ENCODE results near the gene PTHLH.

PTHLH gene

DNA sequence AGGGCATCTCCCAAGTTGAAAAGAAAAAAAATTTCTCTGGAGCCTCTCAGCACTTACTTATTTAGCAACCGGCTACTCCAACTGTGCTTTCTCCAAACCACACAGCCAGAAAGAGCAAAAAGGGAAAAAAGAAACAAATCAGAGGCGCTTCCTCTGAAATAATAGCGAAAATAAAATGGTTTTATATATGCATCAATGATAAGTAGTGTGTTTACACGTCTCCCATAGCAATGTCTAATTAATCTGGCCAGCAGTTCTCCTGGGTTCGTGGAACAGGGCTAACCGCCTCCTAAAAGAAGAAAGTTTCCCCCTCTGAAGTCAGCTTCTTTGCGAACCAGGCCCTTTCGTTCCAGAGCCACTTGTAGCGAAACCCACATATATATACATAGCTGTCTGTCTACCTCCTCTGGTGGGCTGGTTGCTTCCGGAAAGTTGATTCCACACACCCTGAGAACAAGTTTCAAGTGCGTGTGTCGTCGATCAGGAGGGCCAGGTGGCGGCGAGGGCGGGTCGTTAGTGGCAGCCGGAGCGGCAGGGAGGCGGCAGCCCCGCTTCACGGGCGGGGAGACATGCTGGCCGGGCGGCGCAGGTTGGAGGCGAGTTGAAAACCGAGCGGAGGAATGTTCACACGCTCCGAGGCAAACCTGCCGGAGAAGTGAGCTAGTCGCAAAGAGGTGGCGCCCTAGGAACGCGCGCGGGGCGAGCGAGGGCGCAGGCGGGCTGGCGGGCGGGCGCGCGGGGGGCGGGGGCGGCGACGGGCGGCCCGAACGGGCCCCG, 2.7 kb downstream of the PTHLH start:
- no peak overlapping the region for H3K27ac Mint-ChIP-seq
- no peaks in the 10 kb centered on the region for H3K9me3 Mint-ChIP-seq
- H3K36me3 Mint-ChIP-seq = no peaks in the 10 kb centered on the region
- DNase-seq (ENCODE audit: low spot score in 2 of 2) (peak; percentile 11 to 25), ATAC-seq (ENCODE audit: low read depth) (peak; percentile 64)
- H3K4me1 Mint-ChIP-seq = peaks cover 12% of the 10 kb centered on the region
- H3K4me3 Mint-ChIP-seq = peak overlapping the region; percentile 82
- H3K27me3 Mint-ChIP-seq = peaks cover 21% of the 10 kb centered on the region

DNA sequence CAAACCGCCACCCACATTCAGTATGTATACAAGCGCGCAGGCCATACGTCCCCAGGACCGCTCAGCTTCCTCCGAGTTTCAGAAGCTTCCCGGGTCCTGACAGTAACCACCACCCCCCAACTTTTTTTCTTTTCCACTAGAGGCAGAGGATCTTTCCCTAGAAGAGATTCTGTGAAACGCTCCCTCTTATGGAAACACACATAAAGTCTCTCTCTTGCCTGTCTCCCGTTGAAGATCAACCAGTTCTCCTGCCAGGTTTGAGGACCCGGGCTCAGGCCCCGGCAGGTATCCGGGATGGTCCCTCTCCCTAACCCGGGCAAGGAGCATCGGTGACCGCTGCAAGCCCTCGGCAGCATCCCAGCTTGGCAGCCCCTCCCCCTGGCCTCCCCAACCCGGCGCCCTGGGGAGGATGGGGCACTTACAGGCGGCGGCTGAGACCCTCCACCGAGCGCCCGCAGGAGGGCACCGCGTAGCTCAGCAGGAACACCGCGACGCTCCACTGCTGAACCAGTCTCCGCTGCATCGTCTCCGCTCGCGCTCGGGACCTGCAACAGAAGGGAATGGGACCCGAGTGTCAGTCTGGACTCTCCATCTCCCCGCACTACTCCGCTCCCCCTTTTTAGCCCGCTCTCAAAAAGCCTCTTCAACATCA, 3.4 kb downstream of the PTHLH start:
- no peak for ATAC-seq (ENCODE audit: low read depth)
- H3K36me3 Mint-ChIP-seq = no peaks in the 10 kb centered on the region

DNA sequence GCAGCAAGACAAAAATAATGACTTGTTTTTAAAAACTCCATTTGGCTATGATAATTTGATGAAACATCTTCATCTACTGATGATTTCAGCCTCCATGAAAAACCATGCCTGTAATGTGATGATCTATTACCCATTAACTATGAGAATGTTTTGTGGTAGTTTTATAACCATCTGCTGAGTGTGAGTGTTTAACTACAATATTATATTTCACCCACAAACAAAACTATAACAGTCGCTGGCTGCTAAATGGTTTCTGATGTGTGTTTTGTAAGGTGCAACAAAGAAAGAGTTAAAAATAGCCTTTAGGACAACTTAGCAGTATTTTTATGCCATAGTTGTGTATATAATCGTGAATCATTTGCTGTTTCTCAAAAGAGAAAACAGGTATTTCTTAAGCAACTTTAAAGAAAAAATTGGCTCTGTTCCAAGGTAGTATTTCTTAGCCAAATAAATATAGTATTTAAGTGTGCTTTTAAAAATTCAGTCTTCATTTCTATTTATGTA, 4.9 kb downstream of the PTHLH start:
- H3K27ac Mint-ChIP-seq = no peak overlapping the region
- no peak for ATAC-seq (ENCODE audit: low read depth)

More for the DNA sequence above, 3.4 kb downstream of the PTHLH start:
- no peak for DNase-seq (ENCODE audit: low spot score in 2 of 2)
- H3K4me3 Mint-ChIP-seq = peak overlapping the region; percentile 82
- H3K27ac Mint-ChIP-seq = no peak overlapping the region
- peaks cover 21% of the 10 kb centered on the region for H3K27me3 Mint-ChIP-seq
- H3K9me3 Mint-ChIP-seq = no peaks in the 10 kb centered on the region
- H3K4me1 Mint-ChIP-seq = peaks cover 12% of the 10 kb centered on the region

DNA sequence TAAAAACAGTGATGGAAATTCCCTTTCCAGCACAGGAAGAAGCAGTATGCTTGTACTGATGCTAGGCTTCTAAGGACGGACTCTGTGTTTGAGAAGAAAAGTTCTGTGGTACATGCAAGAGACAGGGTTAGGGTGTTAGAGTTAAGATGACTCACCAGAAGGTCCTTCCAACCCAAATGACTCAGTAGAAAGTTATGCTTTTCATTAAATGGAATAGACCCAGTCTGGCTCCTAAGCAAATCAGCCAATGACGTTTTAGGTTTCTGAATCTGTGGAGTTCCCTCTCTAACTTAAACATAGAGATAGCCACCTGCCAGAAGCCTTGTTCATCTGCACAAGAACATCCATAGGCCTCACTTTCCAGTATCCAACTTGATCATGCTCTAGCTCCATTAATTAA, 5.7 kb downstream of the PTHLH start:
- peaks cover 25% of the 10 kb centered on the region for H3K27me3 Mint-ChIP-seq
- H3K4me1 Mint-ChIP-seq = peaks cover 12% of the 10 kb centered on the region
- ATAC-seq (ENCODE audit: low read depth) (no peak), DNase-seq (ENCODE audit: low spot score in 2 of 2) (no peak)
- no peak overlapping the region for H3K27ac Mint-ChIP-seq
- no peak overlapping the region for H3K4me3 Mint-ChIP-seq
- no peaks in the 10 kb centered on the region for H3K9me3 Mint-ChIP-seq
- no peaks in the 10 kb centered on the region for H3K36me3 Mint-ChIP-seq

More for the DNA sequence above, 4.9 kb downstream of the PTHLH start:
- DNase-seq (ENCODE audit: low spot score in 2 of 2) = no peak
- Mint-ChIP-seq H3K9me3 (no peaks in the 10 kb centered on the region), H3K27me3 (peaks cover 25% of the 10 kb centered on the region), H3K4me3 (no peak overlapping the region), H3K4me1 (peaks cover 12% of the 10 kb centered on the region), H3K36me3 (no peaks in the 10 kb centered on the region)

DNA sequence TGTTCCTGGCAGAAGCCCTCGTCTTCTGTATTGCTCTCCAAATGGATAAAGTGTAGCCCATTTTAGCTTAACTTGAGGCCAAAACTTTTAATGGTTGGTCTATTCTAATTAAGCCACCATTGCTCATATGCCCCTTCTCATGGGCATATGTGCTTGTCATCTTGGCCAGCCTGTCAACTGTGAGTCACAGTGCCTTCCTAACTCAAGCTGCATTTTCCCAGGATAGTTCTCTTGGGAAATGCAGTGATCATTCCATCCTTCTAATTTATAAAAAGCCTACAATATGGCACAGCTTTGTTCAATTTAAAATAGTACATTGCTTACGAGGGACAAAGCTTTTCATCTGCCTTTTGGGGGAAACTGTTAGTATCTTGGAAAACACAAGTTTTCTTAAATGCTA, 6.6 kb downstream of the PTHLH start:
- H3K9me3 Mint-ChIP-seq = no peaks in the 10 kb centered on the region
- peaks cover 22% of the 10 kb centered on the region for H3K27me3 Mint-ChIP-seq
- no peak overlapping the region for H3K4me3 Mint-ChIP-seq
- ATAC-seq (ENCODE audit: low read depth) (no peak), DNase-seq (ENCODE audit: low spot score in 2 of 2) (no peak)
- H3K27ac Mint-ChIP-seq = no peak overlapping the region
- no peaks in the 10 kb centered on the region for H3K36me3 Mint-ChIP-seq
- H3K4me1 Mint-ChIP-seq = peaks cover 7% of the 10 kb centered on the region

DNA sequence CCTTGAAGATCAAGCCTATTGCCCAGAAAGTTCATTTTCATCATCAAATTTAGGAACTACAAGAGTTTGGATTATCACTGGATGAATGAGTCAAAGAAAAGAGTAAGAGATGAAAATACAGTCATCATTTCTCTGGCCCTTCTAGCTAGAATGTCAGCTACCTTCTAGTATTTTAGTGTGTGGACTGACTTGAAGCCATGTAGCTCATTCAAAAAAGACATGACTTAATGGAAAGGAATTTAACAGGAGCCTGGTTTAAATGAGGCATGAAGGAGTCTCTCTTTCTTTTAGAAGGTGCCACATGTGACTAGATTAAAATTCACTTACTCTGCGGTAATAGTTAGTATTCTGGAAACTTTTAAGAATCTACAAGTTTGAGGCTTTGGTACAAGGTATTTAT, 7.1 kb downstream of the PTHLH start:
- H3K36me3 Mint-ChIP-seq = no peaks in the 10 kb centered on the region
- no peak for DNase-seq (ENCODE audit: low spot score in 2 of 2)
- H3K27me3 Mint-ChIP-seq = peaks cover 22% of the 10 kb centered on the region
- H3K4me3 Mint-ChIP-seq = no peak overlapping the region
- H3K27ac Mint-ChIP-seq = no peak overlapping the region
- ATAC-seq (ENCODE audit: low read depth) = no peak
- H3K4me1 Mint-ChIP-seq = peaks cover 6% of the 10 kb centered on the region
- H3K9me3 Mint-ChIP-seq = no peaks in the 10 kb centered on the region

DNA sequence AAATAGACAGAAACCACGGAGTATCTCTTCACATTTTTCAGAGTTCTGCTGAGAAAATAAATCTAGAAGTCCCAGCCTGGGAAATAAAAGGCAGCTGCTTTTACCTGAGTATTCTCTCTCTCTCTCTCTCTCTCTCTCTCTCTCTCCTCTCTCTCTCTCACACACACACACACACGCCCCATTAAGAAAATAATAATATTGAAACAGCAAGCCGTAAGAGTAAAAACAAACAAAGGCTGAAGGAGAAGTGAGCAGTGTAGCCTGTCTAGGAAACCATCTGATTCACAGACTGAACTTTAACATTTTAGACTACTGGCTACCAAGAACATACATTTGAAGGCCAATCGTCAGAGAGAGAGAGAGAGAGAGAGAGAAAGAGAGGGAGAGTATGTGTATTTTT, 8.4 kb downstream of the PTHLH start:
- ATAC-seq (ENCODE audit: low read depth) (no peak), DNase-seq (ENCODE audit: low spot score in 2 of 2) (no peak)
- H3K27ac Mint-ChIP-seq = no peak overlapping the region
- no peaks in the 10 kb centered on the region for H3K4me1 Mint-ChIP-seq
- no peaks in the 10 kb centered on the region for H3K36me3 Mint-ChIP-seq
- H3K4me3 Mint-ChIP-seq = no peak overlapping the region
- no peaks in the 10 kb centered on the region for H3K9me3 Mint-ChIP-seq
- peaks cover 21% of the 10 kb centered on the region for H3K27me3 Mint-ChIP-seq

GRCh38 chr12:27960821-27961220, 11.7 kb downstream of the PTHLH start:
- Mint-ChIP-seq H3K36me3 (no peaks in the 10 kb centered on the region), H3K27ac (no peak overlapping the region), H3K27me3 (peaks cover 24% of the 10 kb centered on the region), H3K4me1 (no peaks in the 10 kb centered on the region), H3K9me3 (no peaks in the 10 kb centered on the region), H3K4me3 (no peak overlapping the region)
- ATAC-seq (ENCODE audit: low read depth) (no peak), DNase-seq (ENCODE audit: low spot score in 2 of 2) (no peak)

GRCh38 chr12:27958675-27959074, 13.9 kb downstream of the PTHLH start:
- Mint-ChIP-seq H3K4me1 (no peaks in the 10 kb centered on the region), H3K27me3 (peaks cover 17% of the 10 kb centered on the region), H3K36me3 (no peaks in the 10 kb centered on the region), H3K9me3 (no peaks in the 10 kb centered on the region), H3K27ac (no peak overlapping the region), H3K4me3 (no peak overlapping the region)
- DNase-seq (ENCODE audit: low spot score in 2 of 2) = no peak
- no peak for ATAC-seq (ENCODE audit: low read depth)

DNA sequence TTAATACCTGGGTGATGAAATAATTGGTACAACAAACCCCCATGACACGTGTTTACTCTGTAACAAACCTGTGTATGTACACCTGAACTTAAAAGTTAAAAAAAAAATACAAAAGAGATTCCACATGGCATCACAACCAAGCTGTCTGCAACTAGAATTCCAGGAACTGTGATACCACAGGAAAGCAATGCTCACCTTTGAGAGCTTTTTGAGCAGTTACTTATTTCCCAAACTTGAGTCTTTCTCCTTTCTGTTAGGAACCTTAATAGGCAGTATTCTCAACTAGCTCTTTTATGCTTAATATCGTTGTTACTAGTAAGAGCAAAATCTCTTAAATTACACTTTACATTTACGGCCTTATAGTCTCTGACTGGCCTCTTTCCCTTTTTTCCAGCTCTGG, 15.2 kb downstream of the PTHLH start:
- H3K27ac Mint-ChIP-seq = no peak overlapping the region
- DNase-seq (ENCODE audit: low spot score in 2 of 2) (no peak), ATAC-seq (ENCODE audit: low read depth) (no peak)
- H3K4me1 Mint-ChIP-seq = no peaks in the 10 kb centered on the region
- H3K4me3 Mint-ChIP-seq = no peak overlapping the region
- peaks cover 10% of the 10 kb centered on the region for H3K27me3 Mint-ChIP-seq
- no peaks in the 10 kb centered on the region for H3K36me3 Mint-ChIP-seq
- H3K9me3 Mint-ChIP-seq = no peaks in the 10 kb centered on the region

DNA sequence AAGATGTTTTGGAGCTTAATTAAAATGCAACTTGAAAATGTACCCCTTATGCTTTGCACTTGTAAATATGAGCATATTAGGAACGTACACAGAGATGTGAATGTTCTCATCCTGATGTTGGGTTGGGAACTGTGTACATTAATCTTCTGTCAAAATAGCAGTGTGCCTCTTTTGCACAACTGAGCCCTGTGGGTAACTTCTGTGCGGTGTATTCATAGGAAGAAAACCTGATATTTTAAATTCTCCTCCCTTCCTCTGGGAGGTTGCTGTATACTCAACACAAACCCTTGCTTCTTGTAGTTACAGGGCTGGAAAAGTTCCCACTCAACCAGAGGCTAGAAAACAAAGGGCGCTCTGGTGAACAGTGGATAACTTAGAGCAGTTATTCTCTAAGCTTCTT, 18.7 kb downstream of the PTHLH start:
- peaks cover 4% of the 10 kb centered on the region for H3K27me3 Mint-ChIP-seq
- H3K9me3 Mint-ChIP-seq = no peaks in the 10 kb centered on the region
- H3K27ac Mint-ChIP-seq = no peak overlapping the region
- H3K36me3 Mint-ChIP-seq = no peaks in the 10 kb centered on the region
- ATAC-seq (ENCODE audit: low read depth) = no peak
- no peak overlapping the region for H3K4me3 Mint-ChIP-seq
- no peaks in the 10 kb centered on the region for H3K4me1 Mint-ChIP-seq
- DNase-seq (ENCODE audit: low spot score in 2 of 2) = no peak

DNA sequence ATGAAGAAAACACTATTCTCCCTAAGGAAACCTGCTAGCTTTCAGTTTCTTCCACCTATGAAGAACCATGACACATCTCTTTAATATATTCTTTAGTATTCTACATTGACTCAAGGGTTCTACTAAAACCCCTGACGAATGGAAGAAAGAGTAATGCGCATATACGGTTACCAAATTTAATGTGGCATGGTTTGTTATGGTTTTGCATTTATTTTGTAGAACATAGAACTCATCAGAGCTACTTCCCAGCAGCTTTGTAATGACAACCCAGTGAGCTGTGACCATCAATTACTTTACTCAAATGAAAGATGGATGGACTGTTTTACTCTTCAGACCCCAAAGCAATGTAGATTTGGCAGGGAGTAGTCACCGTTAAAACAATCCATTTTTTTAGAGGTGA, 19.2 kb downstream of the PTHLH start:
- DNase-seq (ENCODE audit: low spot score in 2 of 2) = no peak
- Mint-ChIP-seq H3K4me1 (no peaks in the 10 kb centered on the region), H3K36me3 (no peaks in the 10 kb centered on the region), H3K27me3 (peaks cover 4% of the 10 kb centered on the region), H3K27ac (no peak overlapping the region), H3K4me3 (no peak overlapping the region), H3K9me3 (no peaks in the 10 kb centered on the region)
- no peak for ATAC-seq (ENCODE audit: low read depth)

- H3K4me1 Mint-ChIP-seq = no peaks in the 10 kb centered on the region
- no peaks in the 10 kb centered on the region for H3K36me3 Mint-ChIP-seq
- peaks cover 6% of the 10 kb centered on the region for H3K27me3 Mint-ChIP-seq
- ATAC-seq (ENCODE audit: low read depth) (no peak), DNase-seq (ENCODE audit: low spot score in 2 of 2) (no peak)
- no peaks in the 10 kb centered on the region for H3K9me3 Mint-ChIP-seq
- H3K4me3 Mint-ChIP-seq = no peak overlapping the region
- no peak overlapping the region for H3K27ac Mint-ChIP-seq
Measured at GRCh38 chr12:27952510-27952909, 20.0 kb downstream of the PTHLH start.

GRCh38 chr12:27951898-27952297, 20.6 kb downstream of the PTHLH start:
- Mint-ChIP-seq H3K4me3 (no peak overlapping the region), H3K9me3 (no peaks in the 10 kb centered on the region), H3K36me3 (no peaks in the 10 kb centered on the region), H3K4me1 (no peaks in the 10 kb centered on the region), H3K27me3 (peaks cover 6% of the 10 kb centered on the region), H3K27ac (no peak overlapping the region)
- DNase-seq (ENCODE audit: low spot score in 2 of 2) (no peak), ATAC-seq (ENCODE audit: low read depth) (no peak)

DNA sequence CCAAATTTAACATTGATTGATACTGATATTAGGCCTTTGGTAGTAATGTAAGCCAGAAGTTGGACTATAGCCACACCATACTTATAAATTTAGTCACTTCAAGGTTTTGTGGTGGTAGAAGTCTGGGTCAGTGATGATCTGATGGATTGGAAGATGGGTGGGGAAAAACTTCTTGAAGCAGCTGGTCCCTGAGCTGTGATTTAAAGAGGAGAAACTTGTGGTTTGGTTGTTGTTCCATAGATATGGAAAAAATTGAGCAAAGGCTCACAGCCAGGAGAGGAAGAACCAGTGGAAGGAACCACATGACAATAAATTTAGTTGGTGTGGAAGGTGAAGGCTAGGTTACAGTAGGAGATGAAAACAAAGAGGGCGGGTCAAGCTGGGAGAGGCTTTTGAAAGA, 26.1 kb downstream of the PTHLH start:
- no peak for ATAC-seq (ENCODE audit: low read depth)
- no peak for DNase-seq (ENCODE audit: low spot score in 2 of 2)
- no peaks in the 10 kb centered on the region for H3K9me3 Mint-ChIP-seq
- peaks cover 14% of the 10 kb centered on the region for H3K27me3 Mint-ChIP-seq
- H3K36me3 Mint-ChIP-seq = no peaks in the 10 kb centered on the region
- no peaks in the 10 kb centered on the region for H3K4me1 Mint-ChIP-seq
- no peak overlapping the region for H3K4me3 Mint-ChIP-seq
- no peak overlapping the region for H3K27ac Mint-ChIP-seq

All from memory B cell (primary cell).